Neural cell (in vitro differentiated cells): Measurements from ENCODE around the gene WNT7B. TPM values are rescaled to one million over a fixed set of nuclear protein-coding genes. Genes with fewer than 3 reads are reported as not detected.

Source experiments
- H2AFZ ChIP-seq: fragments of 200-600, 300-800 bp; sonication (generic), shearing (Covaris generic); 2 replicates; pipeline ENCODE4 v1.6.0; 2014; ENCODE audit warnings: low read depth, mild to moderate bottlenecking, antibody characterized with exemption, low read length, moderate library complexity
- H3F3A ChIP-seq: fragments of 200-600 bp; shearing (Covaris generic); 2 replicates; pipeline ENCODE4 v1.6.1; 2016; ENCODE audit warnings: mild to moderate bottlenecking, moderate library complexity, mixed read lengths, antibody characterized with exemption, low read length; ENCODE audit not compliant: insufficient read depth, poor library complexity, severe bottlenecking
- H3K27ac ChIP-seq: fragments of 200-600, 300-800 bp; sonication (generic), shearing (Covaris generic); 2 replicates; pipeline ENCODE4 v1.5.1; 2014; ENCODE audit warnings: mild to moderate bottlenecking, low read length, moderate library complexity
- H3K27me3 ChIP-seq: fragments of 300-800, 200-600 bp; sonication (generic), shearing (Covaris generic); 2 replicates; pipeline ENCODE4 v1.6.0; 2014; ENCODE audit warnings: mild to moderate bottlenecking, low read depth, low read length, moderate library complexity; ENCODE audit not compliant: insufficient read depth
- H3K36me3 ChIP-seq: fragments of 300-800, 200-600 bp; sonication (generic), shearing (Covaris generic); 2 replicates; pipeline ENCODE4 v1.5.1; 2014; ENCODE audit warnings: mild to moderate bottlenecking, antibody characterized with exemption, low read length, moderate library complexity; ENCODE audit not compliant: insufficient read depth
- H3K4me2 ChIP-seq: fragments of 300-800, 200-600 bp; sonication (generic), shearing (Covaris generic); 2 replicates; pipeline ENCODE4 v1.6.0; 2014; ENCODE audit warnings: mild to moderate bottlenecking, low read length
- H3K4me3 ChIP-seq: fragments of 300-800, 200-600 bp; sonication (generic), shearing (Covaris generic); 2 replicates; pipeline ENCODE4 v1.5.1; 2014; ENCODE audit warnings: mild to moderate bottlenecking, low read length, moderate library complexity
- H3K79me2 ChIP-seq: fragments of 200-600 bp; shearing (Covaris generic); replicated peaks from 2 replicates; pipeline ENCODE4 v1.6.0; 2014; ENCODE audit warnings: mild to moderate bottlenecking, low read length, moderate library complexity; ENCODE audit not compliant: insufficient read depth
- H3K9ac ChIP-seq: fragments of 300-800, 200-600 bp; sonication (generic), shearing (Covaris generic); 2 replicates; pipeline ENCODE4 v1.6.1; 2016; ENCODE audit warnings: mild to moderate bottlenecking, low read length, mixed read lengths
- H3K9me2 ChIP-seq: fragments of 200-600 bp; shearing (Covaris generic); 2 replicates; pipeline ENCODE4 v1.6.1; 2016; ENCODE audit warnings: mild to moderate bottlenecking, low read length, mixed read lengths; ENCODE audit not compliant: insufficient read depth
- H3K9me3 ChIP-seq: fragments of 200-600, 300-800 bp; sonication (generic), shearing (Covaris generic); 2 replicates; pipeline ENCODE4 v1.6.1; 2016; ENCODE audit warnings: mild to moderate bottlenecking, mixed run types, low read length, moderate library complexity, mixed read lengths
- H4K20me1 ChIP-seq: fragments of 200-600 bp; shearing (Covaris generic); 2 replicates; pipeline ENCODE4 v1.6.1; 2016; ENCODE audit warnings: mild to moderate bottlenecking, mixed run types; ENCODE audit not compliant: insufficient read depth
- CTCF ChIP-seq: fragments of 450-650 bp; IDR thresholded peaks from 2 replicates; pipeline ENCODE4 v1.5.1; 2014; ENCODE audit warnings: antibody characterized with exemption, mild to moderate bottlenecking, moderate library complexity; ENCODE audit not compliant: poor library complexity, severe bottlenecking
- EP300 ChIP-seq: fragments of 450-650 bp; conservative IDR thresholded peaks from 2 replicates; pipeline ENCODE4 v1.6.1; 2014; ENCODE audit warnings: antibody characterized with exemption, mild to moderate bottlenecking, moderate library complexity; ENCODE audit not compliant: poor library complexity, severe bottlenecking
- EZH2 ChIP-seq: fragments of 200-600, 300-800 bp; shearing (Covaris generic), sonication (generic); IDR thresholded peaks from 2 replicates; pipeline ENCODE4 v1.6.1; 2014; ENCODE audit warnings: antibody characterized with exemption, low read length, borderline replicate concordance, mild to moderate bottlenecking; ENCODE audit not compliant: insufficient read depth, poor library complexity, severe bottlenecking
- MXI1 ChIP-seq: fragments of 450-650 bp; conservative IDR thresholded peaks from 2 replicates; pipeline ENCODE4 v1.6.1; 2014; ENCODE audit warnings: antibody characterized with exemption, mild to moderate bottlenecking; ENCODE audit not compliant: poor library complexity, severe bottlenecking
- POLR2AphosphoS5 ChIP-seq: IDR thresholded peaks from 2 replicates; pipeline ENCODE4 v1.6.1; 2012
- RAD21 ChIP-seq: fragments of 450-650 bp; conservative IDR thresholded peaks from 2 replicates; pipeline ENCODE4 v1.6.1; 2014; ENCODE audit warnings: antibody characterized with exemption, mild to moderate bottlenecking, moderate library complexity
- SMC3 ChIP-seq: fragments of 450-650 bp; conservative IDR thresholded peaks from 2 replicates; pipeline ENCODE4 v1.6.1; 2014; ENCODE audit warnings: antibody characterized with exemption, mild to moderate bottlenecking, moderate library complexity; ENCODE audit not compliant: poor library complexity
- TAF1 ChIP-seq: IDR thresholded peaks from 2 replicates; pipeline ENCODE4 v1.6.1; 2012; ENCODE audit warnings: low read depth
- polyA plus RNA-seq: library from polyadenylated mRNA; depleted of rRNA; stranded (reverse); fragments of >200 nt; gene quantifications from 2 replicates; pipeline ENCODE4 v1.2.3, GENCODE V29; 2014
- TF ChIP-seq, protein P1 (sequence below): IDR thresholded peaks from 2 replicates; pipeline ENCODE4 v1.6.1; 2012; ENCODE audit warnings: borderline replicate concordance

WNT7B gene
- polyA plus RNA-seq, 1 donor from 2014 or later = 0.16 TPM

- no peaks in the 10 kb centered on the region for H3K9me2 ChIP-seq
Observed at GRCh38 chr22:45969414-45969799, 7.6 kb downstream of the WNT7B start.

GRCh38 chr22:45968751-45969413 lies 8.1 kb downstream of the WNT7B start:
- Histone ChIP-seq H3K9ac (no peak overlapping the region), H3K79me2 (no peaks in the 10 kb centered on the region), H3K4me3 (no peak overlapping the region), H3K27me3 (peaks cover 39% of the 10 kb centered on the region), H3F3A (no peaks in the 10 kb centered on the region), H3K9me2 (no peaks in the 10 kb centered on the region), H3K27ac (no peak overlapping the region), H3K4me2 (no peak overlapping the region), H3K36me3 (no peaks in the 10 kb centered on the region), H4K20me1 (no peaks in the 10 kb centered on the region), H2AFZ (no peak overlapping the region), H3K9me3 (no peaks in the 10 kb centered on the region)
- TF ChIP-seq MXI1 (no peak), POLR2AphosphoS5 (no peak), EZH2 (no peak), TAF1 (no peak), CTCF (no peak), EP300 (no peak), RAD21 (no peak), SMC3 (no peak)
- TF ChIP-seq, protein P1, sequence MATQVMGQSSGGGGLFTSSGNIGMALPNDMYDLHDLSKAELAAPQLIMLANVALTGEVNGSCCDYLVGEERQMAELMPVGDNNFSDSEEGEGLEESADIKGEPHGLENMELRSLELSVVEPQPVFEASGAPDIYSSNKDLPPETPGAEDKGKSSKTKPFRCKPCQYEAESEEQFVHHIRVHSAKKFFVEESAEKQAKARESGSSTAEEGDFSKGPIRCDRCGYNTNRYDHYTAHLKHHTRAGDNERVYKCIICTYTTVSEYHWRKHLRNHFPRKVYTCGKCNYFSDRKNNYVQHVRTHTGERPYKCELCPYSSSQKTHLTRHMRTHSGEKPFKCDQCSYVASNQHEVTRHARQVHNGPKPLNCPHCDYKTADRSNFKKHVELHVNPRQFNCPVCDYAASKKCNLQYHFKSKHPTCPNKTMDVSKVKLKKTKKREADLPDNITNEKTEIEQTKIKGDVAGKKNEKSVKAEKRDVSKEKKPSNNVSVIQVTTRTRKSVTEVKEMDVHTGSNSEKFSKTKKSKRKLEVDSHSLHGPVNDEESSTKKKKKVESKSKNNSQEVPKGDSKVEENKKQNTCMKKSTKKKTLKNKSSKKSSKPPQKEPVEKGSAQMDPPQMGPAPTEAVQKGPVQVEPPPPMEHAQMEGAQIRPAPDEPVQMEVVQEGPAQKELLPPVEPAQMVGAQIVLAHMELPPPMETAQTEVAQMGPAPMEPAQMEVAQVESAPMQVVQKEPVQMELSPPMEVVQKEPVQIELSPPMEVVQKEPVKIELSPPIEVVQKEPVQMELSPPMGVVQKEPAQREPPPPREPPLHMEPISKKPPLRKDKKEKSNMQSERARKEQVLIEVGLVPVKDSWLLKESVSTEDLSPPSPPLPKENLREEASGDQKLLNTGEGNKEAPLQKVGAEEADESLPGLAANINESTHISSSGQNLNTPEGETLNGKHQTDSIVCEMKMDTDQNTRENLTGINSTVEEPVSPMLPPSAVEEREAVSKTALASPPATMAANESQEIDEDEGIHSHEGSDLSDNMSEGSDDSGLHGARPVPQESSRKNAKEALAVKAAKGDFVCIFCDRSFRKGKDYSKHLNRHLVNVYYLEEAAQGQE = no peak

More at GRCh38 chr22:45969414-45969799, 7.6 kb downstream of the WNT7B start:
- Histone ChIP-seq H3F3A (no peaks in the 10 kb centered on the region), H3K27me3 (peaks cover 44% of the 10 kb centered on the region), H3K4me3 (no peak overlapping the region), H3K9me3 (no peaks in the 10 kb centered on the region), H3K36me3 (no peaks in the 10 kb centered on the region), H3K9ac (no peak overlapping the region), H3K27ac (no peak overlapping the region), H3K79me2 (no peaks in the 10 kb centered on the region), H2AFZ (no peak overlapping the region), H3K4me2 (no peak overlapping the region), H4K20me1 (no peaks in the 10 kb centered on the region)
- TF ChIP-seq EP300 (no peak), EZH2 (no peak)
